HepG2 (cell line): ENCODE results near the gene CHMP1B. TPM values are rescaled to one million over a fixed set of nuclear protein-coding genes. Genes with fewer than 3 reads are reported as not detected.

ENCODE experiments used
- AGO1 ChIP-seq: fragments of 200-400 bp; formaldehyde crosslinking; IDR thresholded peaks from 2 replicates; pipeline ENCODE4 v1.6.1; 2017; ENCODE audit warnings: mild to moderate bottlenecking, low read depth, low read length, moderate library complexity; ENCODE audit not compliant: poor library complexity, severe bottlenecking
- ASH2L ChIP-seq: fragments of 300-600, 200-600 bp; sonication (generic); IDR thresholded peaks from 2 replicates; pipeline ENCODE4 v1.7.0; 2017; ENCODE audit warnings: low read depth, mild to moderate bottlenecking, moderate library complexity, mixed read lengths, low read length; ENCODE audit not compliant: insufficient read length
- CEBPG ChIP-seq: IDR thresholded peaks from 2 replicates; pipeline ENCODE4 v1.6.1; 2016
- FOXK1 ChIP-seq: sonication (generic); formaldehyde crosslinking; IDR thresholded peaks from 2 replicates; pipeline ENCODE4 v1.4.0; 2020; ENCODE audit warnings: low read depth, missing genetic modification reagents, borderline replicate concordance
- FOXO4 ChIP-seq: sonication (generic); formaldehyde crosslinking; conservative IDR thresholded peaks from 2 replicates; pipeline ENCODE4 v1.8.1; 2023; ENCODE audit warnings: missing genetic modification reagents
- GPN1 ChIP-seq: sonication (generic); formaldehyde crosslinking; IDR thresholded peaks from 2 replicates; pipeline ENCODE4 v1.5.1; 2020; ENCODE audit warnings: missing genetic modification reagents, borderline replicate concordance
- HNF4A ChIP-seq: sonication (generic); formaldehyde crosslinking; IDR thresholded peaks from 2 replicates; pipeline ENCODE4 v1.4.0; 2020; ENCODE audit warnings: missing genetic modification reagents
- KDM3A ChIP-seq: IDR thresholded peaks from 2 replicates; pipeline ENCODE4 v1.6.1; 2018; ENCODE audit warnings: low read depth, missing compliant biosample characterization
- MATR3 ChIP-seq: sonication (generic); formaldehyde crosslinking; IDR thresholded peaks from 2 replicates; pipeline ENCODE4 v1.4.0; 2020; ENCODE audit warnings: missing genetic modification reagents
- MEIS2 ChIP-seq: sonication (generic); formaldehyde crosslinking; IDR thresholded peaks from 2 replicates; pipeline ENCODE4 v1.9.0; 2021; ENCODE audit warnings: mild to moderate bottlenecking, missing genetic modification reagents
- MIER2 ChIP-seq: IDR thresholded peaks from 2 replicates; pipeline ENCODE4 v1.6.1; 2016; ENCODE audit warnings: missing biosample characterization, missing genetic modification reagents
- MIER3 ChIP-seq: IDR thresholded peaks from 2 replicates; pipeline ENCODE4 v1.6.1; 2016; ENCODE audit warnings: missing compliant biosample characterization, borderline replicate concordance
- SNAI1 ChIP-seq: sonication (generic); formaldehyde crosslinking; IDR thresholded peaks from 2 replicates; pipeline ENCODE4 v1.5.0; 2020; ENCODE audit warnings: mild to moderate bottlenecking, missing genetic modification reagents, borderline replicate concordance
- ZBTB42 ChIP-seq: sonication (generic); formaldehyde crosslinking; IDR thresholded peaks from 2 replicates; pipeline ENCODE4 v1.5.0; 2020; ENCODE audit warnings: mild to moderate bottlenecking, missing genetic modification reagents
- ZMAT5 ChIP-seq: sonication (generic); formaldehyde crosslinking; IDR thresholded peaks from 2 replicates; pipeline ENCODE4 v1.5.0; 2020; ENCODE audit warnings: mild to moderate bottlenecking, low read depth, missing genetic modification reagents, borderline replicate concordance
- ZNF446 ChIP-seq: sonication (generic); formaldehyde crosslinking; IDR thresholded peaks from 2 replicates; pipeline ENCODE4 v1.5.0; 2020; ENCODE audit warnings: mild to moderate bottlenecking, missing genetic modification reagents
- ZNF576 ChIP-seq: sonication (generic); formaldehyde crosslinking; IDR thresholded peaks from 2 replicates; pipeline ENCODE4 v1.4.0; 2020; ENCODE audit warnings: mild to moderate bottlenecking, missing genetic modification reagents
- ZNF616 ChIP-seq: sonication (generic); formaldehyde crosslinking; IDR thresholded peaks from 2 replicates; pipeline ENCODE4 v1.5.0; 2020; ENCODE audit warnings: low read depth, mild to moderate bottlenecking, missing genetic modification reagents
- ZNF841 ChIP-seq: sonication (generic); formaldehyde crosslinking; IDR thresholded peaks from 2 replicates; pipeline ENCODE4 v1.8.1; 2023; ENCODE audit warnings: missing genetic modification reagents, borderline replicate concordance
- polyA plus RNA-seq, 8 experiments: library from polyadenylated mRNA; depleted of rRNA in 3 of 8; stranded (reverse) in 7 of 8; unstranded in 1 of 8; fragments of >200 nt; fragmentation: Illumina TruSeq in 4 of 8; extraction: Trizol in 4 of 8; gene quantifications; 2 replicates each; pipeline versions ENCODE4 v1.2.1 to v1.2.3, GENCODE V29; 2011 to 2016; ENCODE audit warnings: low read depth in 4 of 8, missing spikeins in 1 of 8, mixed read lengths in 1 of 8; ENCODE audit not compliant: insufficient read depth in 1 of 8
- total RNA-seq, 5 experiments: library from RNA; depleted of rRNA; stranded (reverse); fragments of >200 nt; fragmentation: Illumina TruSeq; extraction: Trizol; gene quantifications; 2 replicates each; pipeline ENCODE4 v1.2.3, GENCODE V29; 2016; ENCODE audit warnings: low read depth in 1 of 5
- TF ChIP-seq, protein P1 (sequence below): IDR thresholded peaks from 2 replicates; pipeline ENCODE4 v1.6.1; 2016; ENCODE audit warnings: missing genetic modification reagents, missing compliant biosample characterization
- TF ChIP-seq, protein P2 (sequence below), 2 experiments: IDR thresholded peaks; 2 replicates each; pipeline ENCODE4 v1.6.1; 2011 to 2012; ENCODE audit warnings: low read length in 2 of 2, borderline replicate concordance in 1 of 2, low read depth in 1 of 2, mild to moderate bottlenecking in 1 of 2, moderate library complexity in 1 of 2
- TF ChIP-seq, protein P3 (sequence below): IDR thresholded peaks from 2 replicates; pipeline ENCODE4 v1.6.1; 2016

The CHMP1B gene
- total and polyA plus RNA-seq, 2 of the 13 experiments (the other 11 are each of a cell fraction or from before 2014, with no cell fraction given) = 18.8 to 20.2 TPM

GRCh38 chr18:11851146-11851805 lies at the start of gene CHMP1B (continued):
- TF ChIP-seq, protein P1, sequence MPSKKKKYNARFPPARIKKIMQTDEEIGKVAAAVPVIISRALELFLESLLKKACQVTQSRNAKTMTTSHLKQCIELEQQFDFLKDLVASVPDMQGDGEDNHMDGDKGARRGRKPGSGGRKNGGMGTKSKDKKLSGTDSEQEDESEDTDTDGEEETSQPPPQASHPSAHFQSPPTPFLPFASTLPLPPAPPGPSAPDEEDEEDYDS (CRISPR knock-in tag) = peak; percentile 88
- TF ChIP-seq GPN1 (CRISPR knock-in tag) (no peak), HNF4A (CRISPR knock-in tag) (peak; percentile 34; the same call in 1 of the 2 replicates), ASH2L (peak; percentile 88), ZNF446 (CRISPR knock-in tag) (no peak), ZNF616 (CRISPR knock-in tag) (no peak), KDM3A (peak; percentile 76; the same call in 1 of the 2 replicates), MEIS2 (CRISPR knock-in tag) (peak; percentile 49), ZNF841 (no peak), MIER2 (CRISPR knock-in tag) (0 out of 2 replicates have a peak, but pooled peaks have one; percentile 25), AGO1 (peak; percentile 60), ZNF576 (CRISPR knock-in tag) (no peak), CEBPG (peak; percentile 43; the same call in 1 of the 2 replicates), SNAI1 (CRISPR knock-in tag) (no peak; the same call in 1 of the 2 replicates), MATR3 (CRISPR knock-in tag) (no peak), ZMAT5 (no peak), FOXO4 (CRISPR knock-in tag) (no peak), MIER3 (CRISPR knock-in tag) (peak; percentile 84; the same call in 1 of the 2 replicates), ZBTB42 (peak; percentile 51; the same call in 1 of the 2 replicates), FOXK1 (CRISPR knock-in tag) (peak; percentile 100)
- TF ChIP-seq, protein P2, sequence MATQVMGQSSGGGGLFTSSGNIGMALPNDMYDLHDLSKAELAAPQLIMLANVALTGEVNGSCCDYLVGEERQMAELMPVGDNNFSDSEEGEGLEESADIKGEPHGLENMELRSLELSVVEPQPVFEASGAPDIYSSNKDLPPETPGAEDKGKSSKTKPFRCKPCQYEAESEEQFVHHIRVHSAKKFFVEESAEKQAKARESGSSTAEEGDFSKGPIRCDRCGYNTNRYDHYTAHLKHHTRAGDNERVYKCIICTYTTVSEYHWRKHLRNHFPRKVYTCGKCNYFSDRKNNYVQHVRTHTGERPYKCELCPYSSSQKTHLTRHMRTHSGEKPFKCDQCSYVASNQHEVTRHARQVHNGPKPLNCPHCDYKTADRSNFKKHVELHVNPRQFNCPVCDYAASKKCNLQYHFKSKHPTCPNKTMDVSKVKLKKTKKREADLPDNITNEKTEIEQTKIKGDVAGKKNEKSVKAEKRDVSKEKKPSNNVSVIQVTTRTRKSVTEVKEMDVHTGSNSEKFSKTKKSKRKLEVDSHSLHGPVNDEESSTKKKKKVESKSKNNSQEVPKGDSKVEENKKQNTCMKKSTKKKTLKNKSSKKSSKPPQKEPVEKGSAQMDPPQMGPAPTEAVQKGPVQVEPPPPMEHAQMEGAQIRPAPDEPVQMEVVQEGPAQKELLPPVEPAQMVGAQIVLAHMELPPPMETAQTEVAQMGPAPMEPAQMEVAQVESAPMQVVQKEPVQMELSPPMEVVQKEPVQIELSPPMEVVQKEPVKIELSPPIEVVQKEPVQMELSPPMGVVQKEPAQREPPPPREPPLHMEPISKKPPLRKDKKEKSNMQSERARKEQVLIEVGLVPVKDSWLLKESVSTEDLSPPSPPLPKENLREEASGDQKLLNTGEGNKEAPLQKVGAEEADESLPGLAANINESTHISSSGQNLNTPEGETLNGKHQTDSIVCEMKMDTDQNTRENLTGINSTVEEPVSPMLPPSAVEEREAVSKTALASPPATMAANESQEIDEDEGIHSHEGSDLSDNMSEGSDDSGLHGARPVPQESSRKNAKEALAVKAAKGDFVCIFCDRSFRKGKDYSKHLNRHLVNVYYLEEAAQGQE (IDR thresholded peaks at IDR 0.05; ENCODE audit: borderline replicate concordance in 1 of 2, low read depth in 1 of 2, low read length in 2 of 2) = peak in 1 of 2 experiments; percentile 21; a peak in 1 of 4 replicates
- TF ChIP-seq, protein P3, sequence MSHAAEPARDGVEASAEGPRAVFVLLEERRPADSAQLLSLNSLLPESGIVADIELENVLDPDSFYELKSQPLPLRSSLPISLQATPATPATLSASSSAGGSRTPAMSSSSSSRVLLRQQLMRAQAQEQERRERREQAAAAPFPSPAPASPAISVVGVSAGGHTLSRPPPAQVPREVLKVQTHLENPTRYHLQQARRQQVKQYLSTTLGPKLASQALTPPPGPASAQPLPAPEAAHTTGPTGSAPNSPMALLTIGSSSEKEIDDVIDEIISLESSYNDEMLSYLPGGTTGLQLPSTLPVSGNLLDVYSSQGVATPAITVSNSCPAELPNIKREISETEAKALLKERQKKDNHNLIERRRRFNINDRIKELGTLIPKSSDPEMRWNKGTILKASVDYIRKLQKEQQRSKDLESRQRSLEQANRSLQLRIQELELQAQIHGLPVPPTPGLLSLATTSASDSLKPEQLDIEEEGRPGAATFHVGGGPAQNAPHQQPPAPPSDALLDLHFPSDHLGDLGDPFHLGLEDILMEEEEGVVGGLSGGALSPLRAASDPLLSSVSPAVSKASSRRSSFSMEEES (CRISPR knock-in tag) = peak; percentile 61; the same call in 1 of the 2 replicates
